Stimulated activated CD4-positive, alpha-beta T cell treated with anti-CD3 and anti-CD28 coated beads, Interleukin-15, amount 100 ng/mL, for 1 hour (primary cell): Measurements from ENCODE around the gene ME1.
"Not testable (repeated sequence)": the region's sequence is repeated elsewhere in the genome, so short reads cannot be mapped to it uniquely, and the experiment has no call there.

Source experiments
- DNase-seq, 2 donors: peaks; one replicate each; pipeline ENCODE4 v3.0.0-alpha.2; 2020; ENCODE audit warnings: low read depth in 1 of 2, low spot score in 1 of 2

ME1 gene

GRCh38 chr6:83432636-83433035, 1.8 kb upstream of the ME1 start:
- DNase-seq, result no peak

DNA sequence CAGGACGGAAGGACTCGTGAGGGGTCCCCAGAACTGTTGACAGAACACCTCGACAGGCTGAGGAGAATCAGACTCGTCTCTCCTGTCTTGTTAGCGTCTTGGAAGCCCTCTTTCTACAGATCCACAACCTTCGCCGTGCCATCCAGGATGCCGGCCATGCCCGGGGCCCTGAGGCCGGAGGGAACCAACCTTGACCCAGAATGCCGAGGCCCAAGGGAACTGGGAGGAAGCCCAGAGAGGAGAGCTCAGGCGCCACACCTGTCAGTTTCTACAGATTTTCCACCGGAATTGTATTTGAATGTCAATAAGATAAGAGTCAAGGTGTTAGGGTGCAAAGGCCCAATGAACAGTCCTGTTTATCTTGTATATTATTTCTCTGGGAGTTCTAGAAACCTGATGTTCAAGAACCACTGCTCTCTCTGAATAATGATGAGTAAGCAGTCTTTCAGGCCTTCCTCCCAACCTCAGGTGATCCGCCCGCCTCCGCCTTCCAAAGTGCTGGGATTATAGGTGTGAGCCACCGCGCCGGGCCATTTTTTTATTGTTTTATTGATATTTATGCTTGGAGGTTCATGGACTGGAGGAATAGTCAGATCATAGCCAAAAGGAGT, 799 bp upstream of the ME1 start:
- no peak for DNase-seq

DNA sequence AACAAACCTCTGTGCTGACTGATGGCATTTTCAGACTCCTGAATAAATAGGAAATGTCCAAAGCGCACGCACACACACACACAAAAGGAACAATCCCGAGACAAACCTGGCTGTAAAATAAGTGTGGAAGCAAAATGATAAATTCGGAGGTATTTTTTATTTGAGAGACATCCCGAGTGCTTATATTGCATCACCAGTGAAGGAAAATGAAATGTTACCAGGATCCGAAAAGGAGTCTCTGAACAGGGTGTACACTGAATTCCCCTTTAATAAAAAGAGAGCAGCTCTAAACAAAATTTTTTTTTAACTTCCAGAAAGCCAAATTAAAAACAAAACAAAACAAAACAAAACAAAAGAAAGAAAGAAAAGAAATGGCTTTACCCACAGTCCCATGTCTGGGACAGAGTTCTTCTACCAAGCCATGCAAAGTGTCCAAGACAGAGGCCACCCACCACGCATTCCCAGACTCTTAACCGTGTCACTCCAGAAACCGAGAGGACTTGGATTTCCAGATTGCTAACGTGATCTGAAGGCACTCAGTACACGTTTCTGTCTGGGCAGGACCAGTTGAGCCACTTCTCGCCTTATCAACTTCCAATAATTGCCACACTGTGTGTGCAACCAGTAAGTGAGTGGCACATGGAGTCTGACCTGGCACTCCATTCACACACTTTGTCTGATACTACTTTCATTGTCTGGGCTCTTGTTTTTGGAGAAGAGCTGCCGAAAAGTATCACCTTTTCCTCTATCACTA, 817 bp downstream of the ME1 start:
- DNase-seq, result no peak

DNA sequence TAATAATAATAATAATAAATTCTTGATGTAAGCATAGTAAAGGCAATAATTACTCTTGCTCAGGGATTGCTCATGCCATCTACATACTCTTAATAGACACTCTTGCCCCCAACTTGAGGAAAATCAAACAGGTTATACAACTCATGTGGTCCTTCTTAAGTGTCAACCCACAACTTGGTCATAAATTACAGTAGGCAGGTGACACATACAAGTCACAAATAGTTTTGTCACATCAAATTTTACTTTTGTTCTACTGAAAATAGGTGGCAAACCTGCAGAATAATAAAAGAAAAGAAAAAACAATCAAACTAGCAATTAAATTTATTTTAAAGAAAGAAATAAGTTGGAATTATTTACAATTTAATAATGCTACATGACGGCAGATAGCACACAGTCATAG, 1.6 kb downstream of the ME1 start:
- DNase-seq, result no peak

DNA sequence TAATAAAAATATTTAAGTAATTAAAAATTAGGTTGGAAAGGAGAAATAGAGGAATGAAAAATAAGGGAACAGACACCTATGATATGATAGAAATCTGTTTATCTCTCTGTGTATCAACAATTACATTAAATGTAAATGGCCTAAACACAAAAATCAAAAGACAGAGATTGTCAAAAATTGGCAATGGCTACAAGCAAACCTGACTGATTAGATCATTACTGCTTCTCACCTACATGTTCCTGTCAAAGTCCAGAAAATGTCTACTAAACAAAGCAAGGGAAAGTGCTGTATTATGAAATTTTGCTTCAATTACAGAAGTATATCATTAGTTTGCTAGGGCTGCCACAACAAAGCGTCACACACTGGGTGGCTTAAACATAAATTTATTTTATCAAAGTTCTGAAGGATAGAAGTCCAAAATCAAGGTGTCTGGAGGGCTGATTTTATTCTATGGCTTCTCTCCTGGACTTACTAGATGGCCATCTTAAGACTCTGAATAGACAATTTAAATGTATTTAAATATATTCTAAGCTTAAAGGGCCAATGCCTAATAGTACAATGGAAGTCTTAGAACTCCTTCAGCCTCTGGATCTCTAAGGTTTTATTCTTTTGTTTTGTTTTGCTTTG, 6.3 kb downstream of the ME1 start:
- no peak for DNase-seq

DNA sequence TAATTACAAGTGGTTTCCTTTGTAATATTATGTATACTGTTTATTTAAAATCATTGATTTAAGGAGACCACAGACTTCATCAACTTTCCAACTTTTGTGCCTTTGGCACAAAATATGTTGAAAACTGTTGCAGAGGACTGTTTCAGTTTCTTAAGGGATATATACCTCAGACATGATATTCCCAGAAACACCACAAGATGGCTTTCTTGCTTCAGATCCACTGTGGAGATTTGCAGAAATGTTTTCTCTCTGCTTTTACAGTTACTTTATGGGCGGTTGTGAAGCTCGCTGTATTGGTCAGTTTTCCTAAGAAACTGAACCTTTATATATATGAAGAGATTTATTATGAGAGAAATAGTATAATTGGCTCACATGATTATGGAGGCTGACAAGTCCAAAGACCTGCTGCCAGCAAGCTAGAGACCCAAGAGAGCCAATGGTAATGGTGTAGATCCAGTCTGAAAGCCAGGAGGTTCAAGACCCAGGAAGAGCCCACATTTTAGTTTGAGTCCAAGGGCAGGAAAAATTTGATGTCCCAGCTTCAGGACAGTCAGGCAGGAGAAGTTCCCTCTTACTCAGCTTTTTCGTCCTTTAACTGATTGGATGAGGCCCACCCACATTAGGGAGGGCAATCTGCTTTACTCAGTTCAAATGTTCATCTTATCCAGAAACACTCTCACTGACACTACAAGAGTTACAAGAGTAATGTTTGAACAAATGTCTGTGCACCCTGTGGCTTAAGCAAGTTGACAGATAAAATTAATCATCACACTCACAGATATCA, 12.8 kb downstream of the ME1 start:
- no peak for DNase-seq

GRCh38 chr6:83413068-83413467, 17.8 kb downstream of the ME1 start:
- DNase-seq, result no peak

- no peak for DNase-seq
Measured at GRCh38 chr6:83411731-83412130, 19.1 kb downstream of the ME1 start.

GRCh38 chr6:83403191-83403590, 27.7 kb downstream of the ME1 start:
- DNase-seq, result no peak

DNA sequence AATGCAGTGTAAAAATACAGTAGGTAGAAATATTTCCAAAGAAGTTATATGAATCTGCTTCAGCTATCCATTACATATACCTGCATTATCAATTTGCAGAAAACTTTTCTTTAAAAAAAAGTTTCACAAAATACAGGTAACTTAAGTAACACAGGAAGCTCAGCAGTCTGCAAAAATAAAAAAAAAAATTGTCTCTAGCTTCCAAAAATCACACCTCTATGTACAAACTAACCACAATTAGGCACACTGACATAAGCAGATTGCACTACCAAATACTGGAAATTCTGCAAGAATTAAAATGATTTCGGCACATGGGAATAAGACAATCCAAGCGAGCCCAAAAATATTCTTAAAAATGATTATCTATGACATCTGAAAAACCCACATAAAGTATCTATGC, 41.2 kb downstream of the ME1 start:
- no peak for DNase-seq

GRCh38 chr6:83385473-83385872, 45.4 kb downstream of the ME1 start:
- DNase-seq, result no peak

- no peak for DNase-seq
Measured at GRCh38 chr6:83384751-83385150, 46.1 kb downstream of the ME1 start.

DNA sequence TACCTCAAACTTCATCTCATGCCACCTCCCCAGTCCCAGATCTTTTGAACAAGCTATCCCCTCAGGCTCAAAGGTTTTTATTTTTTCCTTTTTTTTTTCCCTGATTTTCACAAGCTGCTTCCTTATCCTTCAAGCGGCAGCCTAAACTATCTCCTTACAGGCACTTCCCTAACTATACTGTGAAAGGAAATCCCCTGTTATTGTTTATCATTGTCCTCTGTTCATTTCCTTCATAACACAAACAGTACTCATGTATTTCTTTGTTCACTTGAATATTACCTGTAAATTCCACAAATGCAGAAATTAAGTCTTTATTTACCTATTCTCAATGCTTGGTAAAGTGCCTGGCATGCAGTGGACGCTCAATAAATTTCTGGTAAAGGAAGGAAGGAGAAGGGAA, 48.9 kb downstream of the ME1 start:
- DNase-seq, result no peak

GRCh38 chr6:83378621-83379388, 52.0 kb downstream of the ME1 start:
- DNase-seq, result no peak

DNA sequence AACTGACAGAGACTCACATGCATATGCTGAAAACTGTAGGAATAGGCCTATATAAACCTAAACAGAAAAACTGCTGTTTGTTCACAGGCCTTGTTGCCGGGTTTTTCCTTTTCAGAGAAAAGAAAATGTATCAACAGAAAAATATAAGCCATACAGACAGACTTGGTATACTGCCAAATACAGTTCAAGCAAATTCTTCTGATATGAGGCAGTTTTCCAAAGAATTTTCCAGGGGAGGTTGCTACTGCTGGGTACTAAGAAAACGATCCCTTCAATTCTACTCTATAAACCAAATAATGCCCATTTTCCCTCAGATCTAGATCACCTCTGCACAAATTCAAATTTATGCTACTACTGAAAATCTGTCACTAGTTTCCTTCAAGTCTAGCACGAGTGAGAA, 59.4 kb downstream of the ME1 start:
- no peak for DNase-seq

- DNase-seq, result no peak
Measured at GRCh38 chr6:83370567-83370966, 60.3 kb downstream of the ME1 start.

DNA sequence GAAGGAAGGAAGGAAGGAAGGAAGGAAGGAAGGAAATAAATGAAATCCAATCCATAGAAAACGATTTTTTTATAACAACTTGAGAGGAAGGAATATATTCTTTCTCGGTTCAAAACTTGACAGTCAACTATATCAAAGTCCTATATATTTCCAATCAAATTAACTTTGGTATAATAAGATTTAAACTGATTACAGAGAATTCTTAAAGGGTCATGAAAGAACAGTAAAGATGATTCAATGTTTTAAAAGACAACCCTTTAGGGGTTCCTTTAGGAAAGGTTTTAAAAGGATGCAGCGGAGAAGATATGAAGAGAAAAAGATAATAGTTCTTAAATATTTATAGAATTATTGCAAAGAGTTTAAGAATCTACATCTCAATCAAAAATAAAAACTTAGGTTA, 61.2 kb downstream of the ME1 start:
- DNase-seq, result no peak

- no peak for DNase-seq
Measured at GRCh38 chr6:83368577-83368976, 62.3 kb downstream of the ME1 start.

- DNase-seq, result no peak
Measured at GRCh38 chr6:83367104-83367503, 63.7 kb downstream of the ME1 start.

DNA sequence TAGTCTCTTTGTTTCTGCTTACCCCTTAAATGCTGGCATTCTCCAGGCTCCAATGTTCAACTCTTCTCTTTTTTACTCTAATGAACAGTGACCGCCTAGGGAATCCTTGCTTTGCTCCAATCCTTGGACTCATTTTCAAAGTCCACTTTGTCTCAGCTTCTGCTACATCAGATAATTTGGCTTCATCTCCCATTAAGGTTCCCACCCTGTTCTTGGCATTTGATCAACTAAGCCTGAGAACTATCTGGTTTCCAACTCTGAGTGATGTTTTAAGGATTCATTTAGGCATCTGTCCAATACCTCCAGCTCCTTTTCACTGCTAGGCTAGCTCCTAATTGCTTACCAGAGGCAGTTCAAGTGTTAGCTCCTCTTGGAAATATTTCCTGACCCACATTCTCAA, 64.9 kb downstream of the ME1 start:
- DNase-seq, result no peak

GRCh38 chr6:83362349-83362748, 68.5 kb downstream of the ME1 start:
- not testable (repeated sequence) for DNase-seq
